Stomach (tissue), 9 donors: ENCODE data around the gene IGF2BP3. TPM values are rescaled to one million over a fixed set of nuclear protein-coding genes. Genes with fewer than 3 reads are reported as not detected.
"Not testable (repeated sequence)": the region's sequence is repeated elsewhere in the genome, so short reads cannot be mapped to it uniquely, and the experiment has no call there.

Experiments used
- DNase-seq, 2 donors: peaks; one replicate each; pipeline versions ENCODE4 v3.0.0 to v3.0.0-alpha.2; 2013 to 2019
- H3K27ac ChIP-seq, 5 donors: fragments of 200-600 bp in 4 of 5; sonication (generic) in 4 of 5; one replicate each; pipeline ENCODE4 v1.5.1; 2013 to 2019; ENCODE audit warnings: mild to moderate bottlenecking in 1 of 5, moderate library complexity in 1 of 5
- H3K27me3 ChIP-seq, 3 donors: fragments of 200-600 bp; sonication (generic); one replicate each; pipeline ENCODE4 v1.5.1; 2017 to 2019; ENCODE audit warnings: mixed run types in 1 of 3
- H3K36me3 ChIP-seq, 4 donors: fragments of 200-600 bp; sonication (generic); 1 replicate in 3 of 4; 2 replicates in 1 of 4; pipeline ENCODE4 v1.5.1; 2016 to 2019
- H3K4me1 ChIP-seq, 4 donors: fragments of 200-600 bp; sonication (generic); one replicate each; pipeline ENCODE4 v1.5.1; 2016 to 2019
- H3K4me3 ChIP-seq, 4 donors: fragments of 200-600 bp; sonication (generic) in 3 of 4; one replicate each; pipeline ENCODE4 v1.5.1; 2016 to 2019; ENCODE audit warnings: mild to moderate bottlenecking in 1 of 4
- H3K9me3 ChIP-seq, 4 donors: fragments of 200-600 bp; sonication (generic); one replicate each; pipeline ENCODE4 v1.5.1; 2016 to 2019
- EP300 ChIP-seq: sonication (generic); formaldehyde crosslinking; IDR thresholded peaks from one replicate; pipeline ENCODE4 v1.6.1; 2017; ENCODE audit warnings: antibody characterized with exemption
- POLR2A ChIP-seq, 4 donors: fragments of 450-650 bp; IDR thresholded peaks; one replicate each; pipeline ENCODE4 v1.6.1; 2016; ENCODE audit warnings: antibody characterized with exemption in 4 of 4, control low read depth in 2 of 4, mild to moderate bottlenecking in 1 of 4, moderate library complexity in 1 of 4
- POLR2AphosphoS5 ChIP-seq, 3 donors: sonication (generic); formaldehyde crosslinking; IDR thresholded peaks; one replicate each; pipeline ENCODE4 v1.6.1; 2016; ENCODE audit warnings: antibody characterized with exemption in 3 of 3
- WGBS, 5 donors: extraction: QIAGEN DNeasy Blood & Tissue Kit in 3 of 5; methylation state at CpG; one replicate each; pipeline versions ENCODE4 v1.1.5 to v1.1.7; 2013 to 2018; 5-methylcytosine and 5-hydroxymethylcytosine counted together
- intact Hi-C: fragments of 100-400 bp; cut with DNase I; formaldehyde crosslinking; loops from one replicate; pipeline ENCODE4 v1.15.1; 2023; ENCODE audit warnings: low total_unique reads
- polyA plus RNA-seq, 3 donors: library from polyadenylated mRNA; stranded (reverse); fragments of 200-250 nt; gene quantifications; one replicate each; pipeline ENCODE4 v1.2.3, GENCODE V29; 2013
- total RNA-seq, 5 donors: library from RNA; depleted of rRNA; stranded (reverse); fragments of >200 nt; gene quantifications; one replicate each; pipeline versions ENCODE4 v1.1.0 to v1.2.3, GENCODE V29; 2014 to 2016
- TF ChIP-seq, protein P1 (sequence below), 7 experiments: fragments of 450-650 bp in 4 of 7; fragments of 200-600 bp in 3 of 7; sonication (generic) in 3 of 7; IDR thresholded peaks; one replicate each; pipeline ENCODE4 v1.5.1; 2016 to 2019; ENCODE audit warnings: antibody characterized with exemption in 7 of 7, control low read depth in 2 of 7, mild to moderate bottlenecking in 1 of 7
- donor health status: healthy with polysubstance abuse.
- donor health status: Bipolar disorder and iron deficiency.
- donor health status: healthy.

IGF2BP3 gene
- total and polyA plus RNA-seq, 8 donors, result 0.43 to 61.9 (median 5.2) TPM; not detected in 4

DNA sequence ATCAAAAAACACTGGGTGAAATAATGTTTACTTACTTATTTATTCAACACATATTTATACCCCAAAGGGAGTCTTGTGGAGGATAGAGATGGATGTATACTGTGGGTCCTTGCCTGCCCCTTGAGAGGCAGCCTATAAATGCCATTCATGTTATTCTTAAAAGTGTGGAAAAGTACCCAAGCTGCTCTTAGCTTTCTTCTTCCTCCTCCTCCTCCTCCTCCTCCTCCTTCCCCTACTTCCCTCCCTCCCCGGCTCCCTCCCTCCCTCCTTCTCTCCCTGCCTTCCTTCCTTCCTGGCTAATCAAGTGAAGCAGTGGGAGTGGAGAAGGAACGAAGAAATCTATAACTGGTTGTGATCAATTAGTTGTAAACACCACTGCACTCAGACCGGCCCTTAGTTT lies 21.2 kb upstream of the IGF2BP3 start:
- H3K27ac ChIP-seq, result no peak overlapping the region
- no peaks in the 10 kb centered on the region for H3K36me3 ChIP-seq
- H3K4me3 ChIP-seq, result no peak overlapping the region
- WGBS, 5 donors, result 46 to 58% (median 55%) methylated on average over 3 of the region's 3 CpGs
- no peaks in the 10 kb centered on the region for H3K9me3 ChIP-seq
- intact Hi-C loops, result no loop called here
- no peaks in the 10 kb centered on the region for H3K27me3 ChIP-seq
- DNase-seq, result no peak
- peaks cover 0 to 8% (median 4%) of the 10 kb centered on the region in 4 donors for H3K4me1 ChIP-seq
- TF ChIP-seq POLR2A (IDR thresholded peaks at IDR 0.05), result no peak
- no peak for TF ChIP-seq EP300

DNA sequence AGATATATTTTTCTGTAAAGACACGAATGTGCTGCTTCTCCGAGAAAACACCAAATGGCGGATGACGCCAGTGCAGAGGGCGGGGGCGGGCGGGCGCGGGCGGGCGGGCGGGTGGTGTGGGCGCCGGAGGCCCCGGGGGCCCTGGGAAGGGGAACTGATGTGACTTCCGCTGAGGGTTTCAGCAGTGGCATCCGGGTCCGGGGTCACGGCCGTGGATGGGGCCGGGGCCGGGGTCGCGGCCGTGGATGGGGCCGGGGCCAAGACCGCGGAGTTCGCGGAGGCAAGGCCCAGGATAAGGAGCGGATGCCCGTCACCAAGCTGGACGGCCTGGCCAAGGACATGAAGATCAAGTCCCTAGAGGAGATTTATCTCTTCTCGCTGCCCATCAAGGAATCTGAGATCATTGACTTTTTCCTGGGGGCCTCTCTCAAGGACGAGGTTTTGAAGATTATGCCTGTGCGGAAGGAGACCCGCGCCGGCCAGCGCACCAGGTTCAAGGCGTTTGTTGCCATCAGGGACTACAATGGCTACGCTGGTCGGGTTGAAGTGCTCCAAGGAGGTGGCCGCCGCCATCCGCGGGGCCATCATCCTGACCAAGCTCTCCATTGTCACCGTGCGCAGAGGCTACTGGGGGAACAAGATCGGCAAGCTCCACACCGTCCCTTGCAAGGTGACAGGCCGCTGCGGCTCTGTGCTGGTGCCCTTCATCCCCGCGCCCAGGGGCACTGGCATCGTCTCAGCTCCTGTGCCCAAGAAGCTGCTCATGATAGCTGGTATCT lies 20.3 kb upstream of the IGF2BP3 start:
- intact Hi-C loops, result no loop called here
- H3K27ac ChIP-seq, result peak overlapping the region in 3 of 5 donors; percentile 26 to 72 (median 29)
- DNase-seq, result peak in 1 of 2 donors; percentile 87
- peak overlapping the region; percentile 46 to 55 (median 52) for H3K4me3 ChIP-seq
- TF ChIP-seq POLR2AphosphoS5 (IDR thresholded peaks at IDR 0.05) (no peak), POLR2A (IDR thresholded peaks at IDR 0.05) (no peak), EP300 (no peak)
- TF ChIP-seq, protein P1, sequence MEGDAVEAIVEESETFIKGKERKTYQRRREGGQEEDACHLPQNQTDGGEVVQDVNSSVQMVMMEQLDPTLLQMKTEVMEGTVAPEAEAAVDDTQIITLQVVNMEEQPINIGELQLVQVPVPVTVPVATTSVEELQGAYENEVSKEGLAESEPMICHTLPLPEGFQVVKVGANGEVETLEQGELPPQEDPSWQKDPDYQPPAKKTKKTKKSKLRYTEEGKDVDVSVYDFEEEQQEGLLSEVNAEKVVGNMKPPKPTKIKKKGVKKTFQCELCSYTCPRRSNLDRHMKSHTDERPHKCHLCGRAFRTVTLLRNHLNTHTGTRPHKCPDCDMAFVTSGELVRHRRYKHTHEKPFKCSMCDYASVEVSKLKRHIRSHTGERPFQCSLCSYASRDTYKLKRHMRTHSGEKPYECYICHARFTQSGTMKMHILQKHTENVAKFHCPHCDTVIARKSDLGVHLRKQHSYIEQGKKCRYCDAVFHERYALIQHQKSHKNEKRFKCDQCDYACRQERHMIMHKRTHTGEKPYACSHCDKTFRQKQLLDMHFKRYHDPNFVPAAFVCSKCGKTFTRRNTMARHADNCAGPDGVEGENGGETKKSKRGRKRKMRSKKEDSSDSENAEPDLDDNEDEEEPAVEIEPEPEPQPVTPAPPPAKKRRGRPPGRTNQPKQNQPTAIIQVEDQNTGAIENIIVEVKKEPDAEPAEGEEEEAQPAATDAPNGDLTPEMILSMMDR (IDR thresholded peaks at IDR 0.05), result no peak
- no peaks in the 10 kb centered on the region for H3K27me3 ChIP-seq
- H3K9me3 ChIP-seq, result no peaks in the 10 kb centered on the region
- WGBS, 5 donors, result 26 to 61% (median 43%) methylated on average over 45 to 56 of the region's 56 CpGs
- H3K36me3 ChIP-seq, result no peaks in the 10 kb centered on the region
- peaks cover 0 to 8% (median 4%) of the 10 kb centered on the region in 4 donors for H3K4me1 ChIP-seq

DNA sequence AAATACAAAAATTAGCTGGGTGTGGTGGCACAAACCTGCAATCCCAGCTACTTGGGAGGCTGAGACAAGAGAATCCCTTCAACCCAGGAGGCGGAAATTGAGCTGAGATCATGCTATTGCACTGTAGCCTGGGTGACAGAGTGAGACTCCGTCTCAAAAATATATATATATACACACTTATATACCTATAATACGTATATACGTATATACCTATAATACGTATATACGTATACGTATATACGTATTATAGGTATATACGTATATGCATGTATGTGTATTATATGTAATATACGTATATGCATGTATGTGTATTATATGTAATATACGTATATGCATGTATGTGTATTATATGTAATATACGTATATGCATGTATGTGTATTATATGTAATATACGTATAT lies 18.4 kb upstream of the IGF2BP3 start:
- H3K9me3 ChIP-seq, H3K4me1 ChIP-seq, DNase-seq, H3K27ac ChIP-seq, H3K4me3 ChIP-seq, intact Hi-C loops, H3K36me3 ChIP-seq: not testable (repeated sequence)
- WGBS, 5 donors, result 96 to 98% (median 97%) methylated on average over 12 to 13 of the region's 13 CpGs
- peaks cover 0 to 13% (median 0%) of the 10 kb centered on the region in 3 donors for H3K27me3 ChIP-seq

DNA sequence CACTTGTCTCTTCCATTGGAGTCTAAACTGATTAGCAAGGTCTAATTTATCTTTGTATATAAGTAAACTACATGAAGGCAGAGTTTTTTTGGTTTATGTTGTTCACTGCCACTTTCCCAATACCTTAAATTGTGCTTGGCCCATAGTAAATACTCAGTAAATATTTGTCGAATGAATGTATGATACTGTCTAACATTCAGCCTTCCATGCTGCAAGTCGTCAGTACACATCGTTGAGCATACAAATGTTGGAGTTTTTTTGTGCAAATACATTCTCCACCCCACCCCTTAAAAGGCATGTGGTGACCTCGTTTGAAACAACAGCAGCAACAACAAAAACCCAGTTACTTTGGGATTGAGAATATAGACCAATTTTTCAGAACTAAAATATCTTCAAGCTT lies 17.4 kb upstream of the IGF2BP3 start:
- peaks cover 0 to 14% (median 0%) of the 10 kb centered on the region in 3 donors for H3K27me3 ChIP-seq
- peaks cover 0 to 8% (median 4%) of the 10 kb centered on the region in 4 donors for H3K4me1 ChIP-seq
- no peak overlapping the region for H3K4me3 ChIP-seq
- no peak for DNase-seq
- no peaks in the 10 kb centered on the region for H3K9me3 ChIP-seq
- TF ChIP-seq EP300, result no peak
- TF ChIP-seq POLR2AphosphoS5 (IDR thresholded peaks at IDR 0.05), result no peak
- TF ChIP-seq, protein P1 (IDR thresholded peaks at IDR 0.05), result no peak
- no peak for TF ChIP-seq POLR2A (IDR thresholded peaks at IDR 0.05)
- no peaks in the 10 kb centered on the region for H3K36me3 ChIP-seq
- intact Hi-C loops, result no loop called here
- H3K27ac ChIP-seq, result no peak overlapping the region
- 26 to 37% (median 27%) methylated on average over 4 of the region's 4 CpGs for WGBS, 5 donors

DNA sequence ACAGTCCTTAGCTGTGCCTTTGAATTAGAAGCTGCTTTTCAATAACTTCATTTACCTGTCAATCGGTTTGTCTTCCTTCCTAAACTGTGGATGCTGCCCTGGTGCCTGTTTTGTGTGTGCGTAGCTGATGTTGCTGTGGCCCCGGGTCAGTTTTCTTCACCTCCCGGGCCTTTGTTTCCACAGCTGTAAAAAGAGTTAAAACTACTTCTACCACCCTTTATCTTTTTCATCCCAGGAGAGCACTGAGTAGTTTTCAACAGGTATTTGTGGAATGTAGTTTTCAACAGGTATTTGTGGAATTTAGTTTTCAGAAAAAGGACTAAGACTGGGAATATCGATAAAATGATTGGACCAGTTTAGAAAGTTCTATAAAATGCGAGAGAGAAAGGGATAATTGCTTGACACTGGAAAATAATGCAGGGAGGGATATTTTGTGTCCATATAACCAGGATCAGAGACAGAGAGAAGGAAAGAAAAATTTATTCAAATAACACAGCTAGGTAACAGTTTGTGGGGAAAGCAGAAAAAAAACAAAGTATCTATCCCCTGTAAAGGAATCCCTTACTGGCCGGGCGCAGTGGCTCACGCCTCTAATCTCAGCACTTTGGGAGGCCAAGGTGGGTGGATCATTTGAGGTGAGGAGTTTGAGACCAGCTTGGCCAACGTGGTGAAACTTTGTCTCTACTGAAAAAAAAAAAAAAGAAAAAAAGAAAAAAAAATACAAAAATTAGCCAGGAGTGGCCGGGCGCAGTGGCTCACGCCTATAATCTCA lies 15.9 kb upstream of the IGF2BP3 start:
- TF ChIP-seq, protein P1 (IDR thresholded peaks at IDR 0.05), result no peak
- no peak for TF ChIP-seq EP300
- no peak for TF ChIP-seq POLR2A (IDR thresholded peaks at IDR 0.05)
- TF ChIP-seq POLR2AphosphoS5 (IDR thresholded peaks at IDR 0.05), result no peak
- 71 to 84% (median 80%) methylated on average over 13 of the region's 13 CpGs for WGBS, 5 donors
- H3K9me3 ChIP-seq, result no peaks in the 10 kb centered on the region
- no peak overlapping the region for H3K4me3 ChIP-seq
- peaks cover 0 to 7% (median 3%) of the 10 kb centered on the region in 4 donors for H3K4me1 ChIP-seq
- intact Hi-C loops, result no loop called here
- no peak overlapping the region for H3K27ac ChIP-seq
- H3K27me3 ChIP-seq, result peaks cover 0 to 27% (median 5%) of the 10 kb centered on the region in 3 donors
- DNase-seq, result no peak
- H3K36me3 ChIP-seq, result no peaks in the 10 kb centered on the region
